ENCODE results near the gene CFAP251.
"Not testable (repeated sequence)": the region's sequence is repeated elsewhere in the genome, so short reads cannot be mapped to it uniquely, and the experiment has no call there.

Gene CFAP251

GRCh38 chr12:121917950-121918678, at the start of gene CFAP251:
TSS of gene CFAP251 (plus strand) at chr12:121918592. CDS start at chr12:121921306, 2,714 bp downstream.
- peak; percentile 72 for DNase-seq

GRCh38 chr12:121869229-121869628, 49.2 kb upstream of the CFAP251 start:
- not testable (repeated sequence) for DNase-seq

- DNase-seq = no peak
Observed at GRCh38 chr12:121871467-121871866, 46.9 kb upstream of the CFAP251 start.

GRCh38 chr12:121872546-121873215, 45.7 kb upstream of the CFAP251 start:
- no peak for DNase-seq

GRCh38 chr12:121873216-121873569, 45.2 kb upstream of the CFAP251 start:
- no peak for DNase-seq

GRCh38 chr12:121874071-121874470, 44.3 kb upstream of the CFAP251 start:
- no peak for DNase-seq

GRCh38 chr12:121875582-121875981, 42.8 kb upstream of the CFAP251 start:
- no peak for DNase-seq

GRCh38 chr12:121876080-121876447, 42.3 kb upstream of the CFAP251 start:
- DNase-seq = not testable (repeated sequence)

- DNase-seq = no peak
Observed at GRCh38 chr12:121883315-121883660, 35.1 kb upstream of the CFAP251 start.

GRCh38 chr12:121885129-121885528, 33.3 kb upstream of the CFAP251 start:
- not testable (repeated sequence) for DNase-seq

GRCh38 chr12:121888083-121888477, 30.3 kb upstream of the CFAP251 start:
- DNase-seq = no peak

GRCh38 chr12:121888478-121889273, 29.7 kb upstream of the CFAP251 start, which contains the start of gene PSMD9:
TSS of gene PSMD9 (plus strand) at chr12:121888790. CDS start at chr12:121888857, 67 bp downstream.
- peak; percentile 84 for DNase-seq

- no peak for DNase-seq
Observed at GRCh38 chr12:121889274-121889624, 29.1 kb upstream of the CFAP251 start.

GRCh38 chr12:121889661-121890060, 28.7 kb upstream of the CFAP251 start:
- not testable (repeated sequence) for DNase-seq

GRCh38 chr12:121892673-121893561, 25.5 kb upstream of the CFAP251 start:
- no peak for DNase-seq

- DNase-seq = no peak
Observed at GRCh38 chr12:121893961-121894460, 24.4 kb upstream of the CFAP251 start.

GRCh38 chr12:121894633-121895032, 23.8 kb upstream of the CFAP251 start:
- no peak for DNase-seq

- no peak for DNase-seq
Observed at GRCh38 chr12:121898287-121898686, 20.1 kb upstream of the CFAP251 start.

GRCh38 chr12:121899590-121899989, 18.8 kb upstream of the CFAP251 start:
- DNase-seq = no peak

GRCh38 chr12:121903202-121903601, 15.2 kb upstream of the CFAP251 start:
- no peak for DNase-seq

- no peak for DNase-seq
Observed at GRCh38 chr12:121905746-121906145, 12.6 kb upstream of the CFAP251 start.

- DNase-seq = no peak
Observed at GRCh38 chr12:121908702-121909101, 9.7 kb upstream of the CFAP251 start.

Measured in NCI-H2081 treated with DMSO at 0.1 percent for 48 hours (cell line).